GM12872 (cell line): ENCODE results near the gene SLC8A3.

ENCODE experiments used
- CTCF ChIP-seq: IDR thresholded peaks from 3 replicates; pipeline ENCODE4 v1.5.1; 2011; ENCODE audit warnings: low read depth, mild to moderate bottlenecking, low read length, moderate library complexity; ENCODE audit not compliant: insufficient read depth

The SLC8A3 gene

GRCh38 chr14:70133461-70133860, 55.3 kb downstream of the SLC8A3 start:
- no peak for TF ChIP-seq CTCF

GRCh38 chr14:70130482-70130881, 58.3 kb downstream of the SLC8A3 start:
- TF ChIP-seq CTCF = no peak

- TF ChIP-seq CTCF = no peak
These were observed 61.6 kb downstream of the SLC8A3 start for GRCh38 chr14:70127186-70127585.

GRCh38 chr14:70123796-70124195, 65.0 kb downstream of the SLC8A3 start:
- TF ChIP-seq CTCF = no peak

GRCh38 chr14:70121521-70121920, 67.2 kb downstream of the SLC8A3 start:
- TF ChIP-seq CTCF = no peak

GRCh38 chr14:70118064-70118463, 70.7 kb downstream of the SLC8A3 start:
- no peak for TF ChIP-seq CTCF

- TF ChIP-seq CTCF = no peak
These were observed 72.5 kb downstream of the SLC8A3 start for GRCh38 chr14:70116278-70116677.

- no peak for TF ChIP-seq CTCF
These were observed 74.1 kb downstream of the SLC8A3 start for GRCh38 chr14:70114621-70115156.
